K562 (cell line): ENCODE data around the gene RELA. TPM values are rescaled to one million over a fixed set of nuclear protein-coding genes. Genes with fewer than 3 reads are reported as not detected.

Experiments
- E2F6 ChIP-seq, 2 experiments: IDR thresholded peaks; 2 replicates each; pipeline ENCODE4 v1.6.1; 2011; ENCODE audit warnings: borderline replicate concordance in 1 of 2, control low read depth in 1 of 2, low read depth in 1 of 2, low read length in 1 of 2, mild to moderate bottlenecking in 1 of 2, mixed read lengths in 1 of 2, moderate library complexity in 1 of 2; ENCODE audit not compliant: insufficient read depth in 1 of 2, insufficient read length in 1 of 2, poor library complexity in 1 of 2, severe bottlenecking in 1 of 2; ENCODE audit errors: extremely low read depth in 1 of 2
- SMARCE1 ChIP-seq: fragments of 450-650 bp; IDR thresholded peaks from 2 replicates; pipeline ENCODE4 v1.7.1; 2016; ENCODE audit warnings: mild to moderate bottlenecking
- TAF9B ChIP-seq: fragments of 450-650 bp; IDR thresholded peaks from 2 replicates; pipeline ENCODE4 v1.6.1; 2018; ENCODE audit warnings: mild to moderate bottlenecking; ENCODE audit not compliant: partially characterized antibody
- TSC22D4 ChIP-seq: fragments of 450-650 bp; IDR thresholded peaks from 2 replicates; pipeline ENCODE4 v1.6.1; 2016; ENCODE audit warnings: missing genetic modification characterization, missing biosample characterization, control low read depth
- ZNF134 ChIP-seq: fragments of 250-450 bp; sonication (Bioruptor Pico); conservative IDR thresholded peaks from 2 replicates; pipeline ENCODE4 v1.4.0; 2020
- polyA plus RNA-seq, 8 experiments: library from polyadenylated mRNA; depleted of rRNA in 4 of 8; stranded (reverse) in 5 of 8; unstranded in 3 of 8; fragments of >200 nt; fragmentation: Nextera tagmentation in 2 of 8; fragmentation: Illumina TruSeq in 1 of 8; extraction: Ambion mirVana in 2 of 8; extraction: Trizol in 1 of 8; gene quantifications; 2 replicates each; pipeline versions ENCODE4 v1.2.1 to v1.2.3, GENCODE V29; 2011 to 2014; ENCODE audit warnings: inconsistent platforms in 1 of 8, missing spikeins in 1 of 8
- total RNA-seq, 7 experiments: library from RNA; depleted of rRNA in 6 of 7; stranded (reverse); fragments of >200 nt in 6 of 7; fragmentation: Illumina TruSeq in 2 of 7; extraction: Trizol in 2 of 7; gene quantifications; 2 replicates each; pipeline versions ENCODE4 v1.2.1 to v1.2.3, GENCODE V29; 2011 to 2021; ENCODE audit warnings: low replicate concordance in 1 of 7

The RELA gene
- total and polyA plus RNA-seq, 9 of the 15 experiments (the other 6 are each of a cell fraction or from before 2014, with no cell fraction given), result 6.0 to 67.4 (median 20.6) TPM

- TF ChIP-seq TSC22D4 (tag), result no peak
- peak; percentile 2 to 23 for TF ChIP-seq E2F6 (IDR thresholded peaks at IDR 0.05; ENCODE audit: borderline replicate concordance in 1 of 2, extremely low read depth in 1 of 2, insufficient read depth in 1 of 2, insufficient read length in 1 of 2, low read depth in 1 of 2, low read length in 1 of 2, poor library complexity in 1 of 2, severe bottlenecking in 1 of 2)
- TF ChIP-seq SMARCE1, result no peak
- 0 out of 2 replicates have a peak, but pooled peaks have one; percentile 21 for TF ChIP-seq ZNF134 (CRISPR knock-in tag)
- TF ChIP-seq TAF9B, result no peak
These were observed at the start of gene RELA (continued) for GRCh38 chr11:65662799-65663638.
